Heart right ventricle (tissue), 16 donors: ENCODE results near the gene SPTBN1. TPM values are rescaled to one million over a fixed set of nuclear protein-coding genes. Genes with fewer than 3 reads are reported as not detected.

Experiments used
- ATAC-seq, 8 donors: fragments of 200-7000 bp; cut with Tn5 transposase; one replicate each; pipeline ENCODE4 v1.9.1; 2020; ENCODE audit warnings: mild to moderate bottlenecking in 8 of 8, moderate library complexity in 8 of 8, moderate number of reproducible peaks in 1 of 8
- DNase-seq, 2 donors: peaks; one replicate each; pipeline ENCODE4 v3.0.0-alpha.2; 2020
- H3K27ac ChIP-seq, 10 donors: fragments of 200-600 bp; sonication (generic) in 2 of 10; one replicate each; pipeline versions ENCODE4 v1.5.0 to v1.8.0; 2020 to 2022; ENCODE audit warnings: mild to moderate bottlenecking in 3 of 10
- H3K27me3 ChIP-seq, 7 donors: fragments of 200-600 bp; one replicate each; pipeline ENCODE4 v1.8.0; 2021 to 2022; ENCODE audit warnings: mild to moderate bottlenecking in 2 of 7
- H3K36me3 ChIP-seq, 9 donors: fragments of 200-600 bp; sonication (generic) in 1 of 9; one replicate each; pipeline versions ENCODE4 v1.5.0 to v1.8.0; 2020 to 2022; ENCODE audit warnings: mild to moderate bottlenecking in 2 of 9
- H3K4me1 ChIP-seq, 9 donors: fragments of 200-600 bp; sonication (generic) in 1 of 9; one replicate each; pipeline versions ENCODE4 v1.5.0 to v1.8.0; 2020 to 2022; ENCODE audit warnings: mild to moderate bottlenecking in 4 of 9
- H3K4me3 ChIP-seq, 10 donors: fragments of 200-600 bp; sonication (generic) in 2 of 10; one replicate each; pipeline versions ENCODE4 v1.5.0 to v1.8.0; 2020 to 2022; ENCODE audit warnings: mild to moderate bottlenecking in 7 of 10, moderate library complexity in 2 of 10
- H3K9me3 ChIP-seq, 11 donors: fragments of 200-600 bp in 10 of 11; sonication (generic) in 2 of 11; one replicate each; pipeline versions ENCODE4 v1.5.0 to v1.8.0; 2013 to 2022; ENCODE audit warnings: mild to moderate bottlenecking in 2 of 11, control low read depth in 1 of 11, moderate library complexity in 1 of 11
- WGBS, 2 donors: extraction: QIAGEN DNeasy Blood & Tissue Kit; methylation state at CpG; one replicate each; pipeline ENCODE4 v1.1.7; 2013; ENCODE audit warnings: inconsistent platforms in 1 of 2; 5-methylcytosine and 5-hydroxymethylcytosine counted together
- intact Hi-C, 10 donors: fragments of 100-400 bp; cut with DNase I; formaldehyde crosslinking; loops; one replicate each; pipeline versions ENCODE4 v1.11.1 to v1.14.2; 2022
- polyA plus RNA-seq, 2 donors: library from polyadenylated mRNA; stranded (reverse); fragments of 200-250 nt; gene quantifications; one replicate each; pipeline ENCODE4 v1.2.3, GENCODE V29; 2013
- total RNA-seq, 10 donors: library from RNA; stranded (reverse); fragmentation: NEBNext Ultra II Directional in 3 of 10; extraction: Animal tissue kit (Norgen Biotek cat#: 25700) in 3 of 10; gene quantifications; one replicate each; pipeline versions ENCODE4 v1.2.1 to v1.2.4, GENCODE V29; 2021 to 2023
- TF ChIP-seq, protein P1 (sequence below), 9 donors: fragments of 200-600 bp; sonication (generic) in 2 of 9; IDR thresholded peaks; one replicate each; pipeline versions ENCODE4 v1.5.0 to v1.8.0; 2021 to 2022; ENCODE audit warnings: antibody characterized with exemption in 9 of 9, mild to moderate bottlenecking in 5 of 9, moderate library complexity in 1 of 9
- donor health status: Arrhythmogenic right ventricular cardiomyopathy.
- donor health status: ischemic (EF 13 %, LVEDD 7.1; RV severe dilation, severe dysfunction).
- donor health status: healthy with polysubstance abuse.
- donor health status: DM: no; HTN: yes; CAD: no.
- donor health status: DM: no; HTN: no; CAD: no.
- donor health status: ischemic (EF 25% LVEDD 6.9; RV normal size, moderate dysfunction).
- donor health status: ischemic (EF 25% LVEDD 5.7; RV mildly dilated, moderate dysfunction).
- donor health status: healthy.
- donor health status: DM: yes; HTN: yes; CAD: no.
- donor health status: Ischemic cardiomyopathy.
- donor health status: ischemic (EF 35%, LVEDD 5.7; RV mildly dilated, moderate dysfunction).
- donor health status: nonischemic (EF 11% LVEDD 7.7; RV severe dilation, severe dysfunction).
- donor health status: DM: yes; HTN: yes; CAD: no.
- donor health status: PGD.
- donor health status: ischemic (EF 29% LVEDD 5.4; RV normal size, mild dysfunction).
- donor health status: nonischemic (EF 23%, LVEDD 6.1; RV moderate dilation, normal function).

The SPTBN1 gene
- total and polyA plus RNA-seq, 12 donors = 91.1 to 643 (median 494) TPM

DNA sequence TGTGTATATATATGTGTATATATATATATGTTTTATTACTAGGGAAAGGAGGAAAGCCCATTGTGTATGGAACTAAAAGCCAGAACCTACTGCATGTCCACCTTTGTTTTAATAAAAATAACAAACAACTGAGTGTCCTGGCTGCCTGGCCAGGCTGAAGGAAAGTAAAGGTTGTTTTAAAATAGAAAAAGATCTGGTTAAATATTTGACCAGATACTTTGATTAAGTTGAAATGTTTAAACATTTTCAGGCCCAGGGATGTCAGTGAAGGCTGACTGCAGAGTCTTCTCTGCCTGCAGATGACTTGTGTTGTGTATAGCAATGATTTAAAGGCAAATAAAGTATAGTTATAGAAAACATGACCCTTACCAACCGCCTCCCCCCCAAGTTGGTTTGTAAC lies 22.8 kb downstream of the SPTBN1 start:
- peaks cover 0 to 14% (median 0%) of the 10 kb centered on the region in 11 donors for H3K9me3 ChIP-seq
- no peak overlapping the region for H3K4me3 ChIP-seq
- no peaks in the 10 kb centered on the region for H3K27me3 ChIP-seq
- TF ChIP-seq, protein P1, sequence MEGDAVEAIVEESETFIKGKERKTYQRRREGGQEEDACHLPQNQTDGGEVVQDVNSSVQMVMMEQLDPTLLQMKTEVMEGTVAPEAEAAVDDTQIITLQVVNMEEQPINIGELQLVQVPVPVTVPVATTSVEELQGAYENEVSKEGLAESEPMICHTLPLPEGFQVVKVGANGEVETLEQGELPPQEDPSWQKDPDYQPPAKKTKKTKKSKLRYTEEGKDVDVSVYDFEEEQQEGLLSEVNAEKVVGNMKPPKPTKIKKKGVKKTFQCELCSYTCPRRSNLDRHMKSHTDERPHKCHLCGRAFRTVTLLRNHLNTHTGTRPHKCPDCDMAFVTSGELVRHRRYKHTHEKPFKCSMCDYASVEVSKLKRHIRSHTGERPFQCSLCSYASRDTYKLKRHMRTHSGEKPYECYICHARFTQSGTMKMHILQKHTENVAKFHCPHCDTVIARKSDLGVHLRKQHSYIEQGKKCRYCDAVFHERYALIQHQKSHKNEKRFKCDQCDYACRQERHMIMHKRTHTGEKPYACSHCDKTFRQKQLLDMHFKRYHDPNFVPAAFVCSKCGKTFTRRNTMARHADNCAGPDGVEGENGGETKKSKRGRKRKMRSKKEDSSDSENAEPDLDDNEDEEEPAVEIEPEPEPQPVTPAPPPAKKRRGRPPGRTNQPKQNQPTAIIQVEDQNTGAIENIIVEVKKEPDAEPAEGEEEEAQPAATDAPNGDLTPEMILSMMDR (IDR thresholded peaks at IDR 0.05) = no peak
- no peak for ATAC-seq
- DNase-seq = no peak
- 93 to 94% methylated on average over 1 of the region's 1 CpG for WGBS, 2 donors
- H3K27ac ChIP-seq = peak overlapping the region in 7 of 10 donors; percentile 18 to 79 (median 52)
- no peaks in the 10 kb centered on the region for H3K36me3 ChIP-seq
- peaks cover 16 to 99% (median 94%) of the 10 kb centered on the region in 9 donors for H3K4me1 ChIP-seq
- intact Hi-C loops = no loop called here

DNA sequence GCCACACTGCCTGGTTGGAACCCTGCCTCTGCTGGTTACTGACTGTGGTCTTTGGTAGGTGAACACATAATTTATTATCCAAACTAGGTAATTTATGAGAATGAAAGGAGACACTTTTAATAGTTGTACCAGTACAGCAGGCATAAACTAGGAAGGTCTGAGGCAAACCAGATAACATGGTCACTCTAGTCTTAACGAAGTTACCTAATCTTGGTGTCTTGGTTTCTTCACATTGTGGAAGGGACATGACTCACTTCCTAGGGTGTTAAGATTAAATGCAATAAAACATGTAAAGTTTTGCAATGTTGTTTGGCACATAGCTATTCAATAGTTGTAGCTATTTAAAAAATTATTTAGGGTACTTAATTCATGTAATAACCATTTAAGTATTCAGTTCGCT lies 23.3 kb downstream of the SPTBN1 start:
- intact Hi-C loops = no loop called here
- Histone ChIP-seq H3K4me1 (peaks cover 18 to 99% (median 94%) of the 10 kb centered on the region in 9 donors), H3K9me3 (peaks cover 0 to 14% (median 0%) of the 10 kb centered on the region in 11 donors), H3K27me3 (no peaks in the 10 kb centered on the region), H3K4me3 (no peak overlapping the region), H3K36me3 (peaks cover 0 to 1% (median 0%) of the 10 kb centered on the region in 9 donors), H3K27ac (peak overlapping the region in 7 of 10 donors; percentile 18 to 79 (median 52))
- TF ChIP-seq, protein P1 (IDR thresholded peaks at IDR 0.05) = no peak
- no peak for DNase-seq
- peak in 1 of 8 donors; percentile 60 for ATAC-seq
- WGBS, 2 donors = 59 to 64% methylated on average over 2 of the region's 2 CpGs

DNA sequence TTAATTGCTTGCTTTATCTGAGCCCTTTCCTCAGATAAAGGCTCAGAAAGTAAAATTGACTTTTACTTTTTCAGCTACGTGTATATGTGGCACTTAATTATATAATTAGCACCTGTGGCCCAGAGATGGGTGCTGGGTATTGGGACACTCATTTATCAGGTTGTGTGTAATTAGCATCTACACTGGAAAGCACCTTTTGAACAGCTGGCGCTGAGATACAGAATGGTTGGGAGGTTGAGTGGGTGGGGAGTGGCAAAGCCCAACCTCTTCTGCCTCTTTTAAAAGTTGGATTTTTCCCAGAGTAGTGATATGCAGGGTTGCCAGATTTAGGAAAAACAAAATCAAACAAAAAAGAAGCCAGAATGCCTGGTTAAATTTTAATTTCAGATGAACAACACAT lies 23.9 kb downstream of the SPTBN1 start:
- TF ChIP-seq, protein P1 (IDR thresholded peaks at IDR 0.05) = no peak
- WGBS, 2 donors = 50 to 59% methylated on average over 2 of the region's 2 CpGs
- ATAC-seq = no peak
- intact Hi-C loops = no loop called here
- Histone ChIP-seq H3K4me3 (no peak overlapping the region), H3K27me3 (no peaks in the 10 kb centered on the region), H3K4me1 (peaks cover 18 to 99% (median 96%) of the 10 kb centered on the region in 9 donors), H3K36me3 (peaks cover 0 to 6% (median 0%) of the 10 kb centered on the region in 9 donors), H3K27ac (peak overlapping the region in 6 of 10 donors; percentile 2 to 79 (median 47)), H3K9me3 (peaks cover 0 to 14% (median 0%) of the 10 kb centered on the region in 11 donors)
- DNase-seq = no peak

DNA sequence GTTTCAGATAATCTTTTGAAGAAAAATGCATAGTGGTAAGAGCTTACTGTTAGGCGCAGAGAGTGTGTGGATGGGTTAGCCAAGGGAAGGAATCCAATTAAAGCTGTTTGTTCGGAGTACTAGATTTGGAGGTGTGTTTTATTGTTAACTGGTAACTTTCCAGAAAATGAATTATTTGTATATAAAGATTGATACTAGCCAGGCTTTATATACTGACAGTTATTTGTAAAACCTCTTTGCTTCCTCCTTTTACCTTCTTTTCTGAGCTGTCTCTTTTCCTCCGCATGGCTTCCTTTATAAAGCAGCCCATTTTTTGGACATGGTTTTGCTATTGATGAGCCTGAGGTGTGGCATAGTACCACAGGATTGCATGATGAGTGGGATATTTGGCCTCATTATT lies 25.6 kb downstream of the SPTBN1 start:
- H3K9me3 ChIP-seq = peaks cover 0 to 14% (median 0%) of the 10 kb centered on the region in 11 donors
- ATAC-seq = no peak
- H3K27me3 ChIP-seq = no peaks in the 10 kb centered on the region
- TF ChIP-seq, protein P1 (IDR thresholded peaks at IDR 0.05) = no peak
- peaks cover 0 to 6% (median 0%) of the 10 kb centered on the region in 9 donors for H3K36me3 ChIP-seq
- no peak for DNase-seq
- 69 to 72% methylated on average over 3 of the region's 3 CpGs for WGBS, 2 donors
- no peak overlapping the region for H3K4me3 ChIP-seq
- peaks cover 18 to 90% (median 82%) of the 10 kb centered on the region in 9 donors for H3K4me1 ChIP-seq
- H3K27ac ChIP-seq = peak overlapping the region in 6 of 10 donors; percentile 6 to 77 (median 54)
- intact Hi-C loops = no loop called here
